HEK293 (cell line): ENCODE measurements around the gene MCRIP2.

Source experiments
- AEBP2 ChIP-seq: fragments of 450-650 bp; formaldehyde crosslinking; IDR thresholded peaks from 2 replicates; pipeline ENCODE4 v1.5.1; 2016; ENCODE audit warnings: missing biosample characterization, missing genetic modification characterization, borderline replicate concordance
- BCL11B ChIP-seq: fragments of 450-650 bp; formaldehyde crosslinking; IDR thresholded peaks from 2 replicates; pipeline ENCODE4 v1.5.1; 2016; ENCODE audit warnings: low read depth, missing biosample characterization, missing genetic modification characterization
- KLF17 ChIP-seq: fragments of 450-650 bp; formaldehyde crosslinking; IDR thresholded peaks from 2 replicates; pipeline ENCODE4 v1.5.1; 2016; ENCODE audit warnings: missing biosample characterization, missing genetic modification characterization
- REPIN1 ChIP-seq: fragments of 450-650 bp; formaldehyde crosslinking; IDR thresholded peaks from 2 replicates; pipeline ENCODE4 v1.5.1; 2017; ENCODE audit warnings: missing biosample characterization, missing genetic modification characterization, low read depth
- SCRT2 ChIP-seq: fragments of 450-650 bp; formaldehyde crosslinking; IDR thresholded peaks from 2 replicates; pipeline ENCODE4 v1.5.1; 2016; ENCODE audit warnings: missing biosample characterization, missing genetic modification characterization
- SETDB1 ChIP-seq: IDR thresholded peaks from one replicate; pipeline ENCODE4 v1.6.1; 2017; ENCODE audit warnings: mild to moderate bottlenecking, low read length, moderate library complexity, mixed read lengths; ENCODE audit not compliant: insufficient read length
- YY1 ChIP-seq: fragments of 450-650 bp; formaldehyde crosslinking; IDR thresholded peaks from 2 replicates; pipeline ENCODE4 v1.5.1; 2018; ENCODE audit warnings: missing biosample characterization, missing genetic modification characterization
- ZBTB26 ChIP-seq: fragments of 450-650 bp; formaldehyde crosslinking; optimal IDR thresholded peaks from 2 replicates; pipeline ENCODE3; 2016; ENCODE audit warnings: missing biosample characterization, mild to moderate bottlenecking, missing genetic modification characterization
- ZFP3 ChIP-seq: fragments of 450-650 bp; formaldehyde crosslinking; IDR thresholded peaks from 2 replicates; pipeline ENCODE4 v1.5.1; 2016; ENCODE audit warnings: low read depth, missing biosample characterization, missing genetic modification characterization
- ZNF214 ChIP-seq: fragments of 450-650 bp; formaldehyde crosslinking; IDR thresholded peaks from 2 replicates; pipeline ENCODE4 v1.5.1; 2017; ENCODE audit warnings: missing biosample characterization, mild to moderate bottlenecking, missing genetic modification characterization, borderline replicate concordance
- ZNF221 ChIP-seq: fragments of 450-650 bp; formaldehyde crosslinking; IDR thresholded peaks from 2 replicates; pipeline ENCODE4 v1.5.1; 2017; ENCODE audit warnings: missing biosample characterization, missing genetic modification characterization, borderline replicate concordance
- ZNF239 ChIP-seq: fragments of 450-650 bp; formaldehyde crosslinking; IDR thresholded peaks from 2 replicates; pipeline ENCODE4 v1.5.1; 2016; ENCODE audit warnings: missing biosample characterization, missing genetic modification characterization
- ZNF341 ChIP-seq: fragments of 450-650 bp; formaldehyde crosslinking; IDR thresholded peaks from 2 replicates; pipeline ENCODE4; 2016; ENCODE audit warnings: low read depth, missing biosample characterization, missing genetic modification characterization
- ZNF350 ChIP-seq: fragments of 450-650 bp; formaldehyde crosslinking; IDR thresholded peaks from 2 replicates; pipeline ENCODE4 v1.5.0; 2017; ENCODE audit warnings: missing biosample characterization, mild to moderate bottlenecking, missing genetic modification characterization
- ZNF366 ChIP-seq: fragments of 450-650 bp; formaldehyde crosslinking; conservative IDR thresholded peaks from 2 replicates; pipeline ENCODE4 v1.5.1; 2016; ENCODE audit warnings: missing biosample characterization, missing genetic modification characterization
- ZNF530 ChIP-seq: fragments of 450-650 bp; formaldehyde crosslinking; IDR thresholded peaks from 2 replicates; pipeline ENCODE4 v1.5.1; 2016; ENCODE audit warnings: low read depth, missing biosample characterization, missing genetic modification characterization
- ZNF544 ChIP-seq: fragments of 450-650 bp; formaldehyde crosslinking; IDR thresholded peaks from 2 replicates; pipeline ENCODE4 v1.5.0; 2017; ENCODE audit warnings: missing biosample characterization, missing genetic modification characterization
- ZNF555 ChIP-seq: fragments of 450-650 bp; formaldehyde crosslinking; conservative IDR thresholded peaks from 2 replicates; pipeline ENCODE4 v1.5.1; 2017; ENCODE audit warnings: missing biosample characterization, mild to moderate bottlenecking, missing genetic modification characterization, inconsistent platforms
- ZNF558 ChIP-seq: fragments of 450-650 bp; formaldehyde crosslinking; IDR thresholded peaks from 2 replicates; pipeline ENCODE4 v1.5.1; 2016; ENCODE audit warnings: missing biosample characterization, missing genetic modification characterization
- ZNF560 ChIP-seq: fragments of 450-650 bp; formaldehyde crosslinking; IDR thresholded peaks from 2 replicates; pipeline ENCODE4 v1.5.1; 2017; ENCODE audit warnings: missing biosample characterization, missing genetic modification characterization, borderline replicate concordance
- ZNF561 ChIP-seq: fragments of 450-650 bp; IDR thresholded peaks from 2 replicates; pipeline ENCODE4 v1.5.1; 2018; ENCODE audit warnings: missing biosample characterization, missing genetic modification characterization, borderline replicate concordance
- ZNF600 ChIP-seq: fragments of 450-650 bp; formaldehyde crosslinking; IDR thresholded peaks from 2 replicates; pipeline ENCODE4 v1.5.1; 2016; ENCODE audit warnings: missing biosample characterization, missing genetic modification characterization
- ZNF610 ChIP-seq: fragments of 450-650 bp; formaldehyde crosslinking; IDR thresholded peaks from 2 replicates; pipeline ENCODE4 v1.5.1; 2016; ENCODE audit warnings: missing biosample characterization, missing genetic modification characterization, borderline replicate concordance
- ZNF658 ChIP-seq: fragments of 450-650 bp; formaldehyde crosslinking; IDR thresholded peaks from 2 replicates; pipeline ENCODE4; 2016; ENCODE audit warnings: missing biosample characterization, missing genetic modification characterization
- ZNF670 ChIP-seq: fragments of 450-650 bp; formaldehyde crosslinking; IDR thresholded peaks from 2 replicates; pipeline ENCODE4 v1.5.1; 2016; ENCODE audit warnings: missing biosample characterization, missing genetic modification characterization, low read depth
- ZNF677 ChIP-seq: fragments of 450-650 bp; IDR thresholded peaks from 2 replicates; pipeline ENCODE4 v1.5.0; 2018; ENCODE audit warnings: missing biosample characterization, mild to moderate bottlenecking, missing genetic modification characterization, moderate library complexity
- ZNF707 ChIP-seq: fragments of 450-650 bp; formaldehyde crosslinking; IDR thresholded peaks from 2 replicates; pipeline ENCODE4 v1.5.1; 2016; ENCODE audit warnings: missing biosample characterization, missing genetic modification characterization
- ZNF837 ChIP-seq: fragments of 450-650 bp; formaldehyde crosslinking; IDR thresholded peaks from 2 replicates; pipeline ENCODE4 v1.5.1; 2016; ENCODE audit warnings: missing biosample characterization, missing genetic modification characterization
- ZSCAN16 ChIP-seq: fragments of 450-650 bp; formaldehyde crosslinking; IDR thresholded peaks from 2 replicates; pipeline ENCODE4 v1.5.1; 2016; ENCODE audit warnings: missing biosample characterization, missing genetic modification characterization
- TF ChIP-seq, protein P1 (sequence below): fragments of 450-650 bp; formaldehyde crosslinking; IDR thresholded peaks from 2 replicates; pipeline ENCODE4 v1.5.1; 2016; ENCODE audit warnings: missing biosample characterization, missing genetic modification characterization
- TF ChIP-seq, protein P2 (sequence below): fragments of 450-650 bp; formaldehyde crosslinking; IDR thresholded peaks from 2 replicates; pipeline ENCODE4 v1.5.1; 2017; ENCODE audit warnings: missing biosample characterization, missing genetic modification characterization
- TF ChIP-seq, protein P3 (sequence below): fragments of 450-650 bp; formaldehyde crosslinking; IDR thresholded peaks from 2 replicates; pipeline ENCODE4 v1.5.1; 2016; ENCODE audit warnings: missing biosample characterization, missing genetic modification characterization

The MCRIP2 gene

GRCh38 chr16:645852-646678 lies 4.4 kb downstream of the MCRIP2 start (continued):
- TF ChIP-seq ZBTB26 (tag by site-specific recombination) = no peak
- TF ChIP-seq REPIN1 (tag by site-specific recombination) = no peak
- no peak for TF ChIP-seq ZNF707 (tag by site-specific recombination)
- TF ChIP-seq ZNF560 (tag by site-specific recombination) = no peak
- TF ChIP-seq ZNF555 (tag by site-specific recombination) = no peak
- TF ChIP-seq BCL11B (tag by site-specific recombination) = no peak
- TF ChIP-seq, protein P1, sequence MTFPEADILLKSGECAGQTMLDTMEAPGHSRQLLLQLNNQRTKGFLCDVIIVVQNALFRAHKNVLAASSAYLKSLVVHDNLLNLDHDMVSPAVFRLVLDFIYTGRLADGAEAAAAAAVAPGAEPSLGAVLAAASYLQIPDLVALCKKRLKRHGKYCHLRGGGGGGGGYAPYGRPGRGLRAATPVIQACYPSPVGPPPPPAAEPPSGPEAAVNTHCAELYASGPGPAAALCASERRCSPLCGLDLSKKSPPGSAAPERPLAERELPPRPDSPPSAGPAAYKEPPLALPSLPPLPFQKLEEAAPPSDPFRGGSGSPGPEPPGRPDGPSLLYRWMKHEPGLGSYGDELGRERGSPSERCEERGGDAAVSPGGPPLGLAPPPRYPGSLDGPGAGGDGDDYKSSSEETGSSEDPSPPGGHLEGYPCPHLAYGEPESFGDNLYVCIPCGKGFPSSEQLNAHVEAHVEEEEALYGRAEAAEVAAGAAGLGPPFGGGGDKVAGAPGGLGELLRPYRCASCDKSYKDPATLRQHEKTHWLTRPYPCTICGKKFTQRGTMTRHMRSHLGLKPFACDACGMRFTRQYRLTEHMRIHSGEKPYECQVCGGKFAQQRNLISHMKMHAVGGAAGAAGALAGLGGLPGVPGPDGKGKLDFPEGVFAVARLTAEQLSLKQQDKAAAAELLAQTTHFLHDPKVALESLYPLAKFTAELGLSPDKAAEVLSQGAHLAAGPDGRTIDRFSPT (tag by site-specific recombination) = no peak
- TF ChIP-seq ZNF530 = no peak
- no peak for TF ChIP-seq SETDB1
- TF ChIP-seq ZNF558 (tag by site-specific recombination) = no peak
- TF ChIP-seq, protein P2, sequence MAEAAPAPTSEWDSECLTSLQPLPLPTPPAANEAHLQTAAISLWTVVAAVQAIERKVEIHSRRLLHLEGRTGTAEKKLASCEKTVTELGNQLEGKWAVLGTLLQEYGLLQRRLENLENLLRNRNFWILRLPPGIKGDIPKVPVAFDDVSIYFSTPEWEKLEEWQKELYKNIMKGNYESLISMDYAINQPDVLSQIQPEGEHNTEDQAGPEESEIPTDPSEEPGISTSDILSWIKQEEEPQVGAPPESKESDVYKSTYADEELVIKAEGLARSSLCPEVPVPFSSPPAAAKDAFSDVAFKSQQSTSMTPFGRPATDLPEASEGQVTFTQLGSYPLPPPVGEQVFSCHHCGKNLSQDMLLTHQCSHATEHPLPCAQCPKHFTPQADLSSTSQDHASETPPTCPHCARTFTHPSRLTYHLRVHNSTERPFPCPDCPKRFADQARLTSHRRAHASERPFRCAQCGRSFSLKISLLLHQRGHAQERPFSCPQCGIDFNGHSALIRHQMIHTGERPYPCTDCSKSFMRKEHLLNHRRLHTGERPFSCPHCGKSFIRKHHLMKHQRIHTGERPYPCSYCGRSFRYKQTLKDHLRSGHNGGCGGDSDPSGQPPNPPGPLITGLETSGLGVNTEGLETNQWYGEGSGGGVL (tag by site-specific recombination) = 0 out of 2 replicates have a peak, but pooled peaks have one; percentile 29
- no peak for TF ChIP-seq ZNF670
- TF ChIP-seq ZNF561 (tag by site-specific recombination) = no peak
- no peak for TF ChIP-seq ZNF544 (tag by site-specific recombination)
- TF ChIP-seq ZNF341 (tag by site-specific recombination) = no peak
- no peak for TF ChIP-seq SCRT2 (tag by site-specific recombination)
- no peak for TF ChIP-seq ZNF214 (tag by site-specific recombination)
- no peak for TF ChIP-seq ZNF658 (tag by site-specific recombination)
- TF ChIP-seq, protein P3, sequence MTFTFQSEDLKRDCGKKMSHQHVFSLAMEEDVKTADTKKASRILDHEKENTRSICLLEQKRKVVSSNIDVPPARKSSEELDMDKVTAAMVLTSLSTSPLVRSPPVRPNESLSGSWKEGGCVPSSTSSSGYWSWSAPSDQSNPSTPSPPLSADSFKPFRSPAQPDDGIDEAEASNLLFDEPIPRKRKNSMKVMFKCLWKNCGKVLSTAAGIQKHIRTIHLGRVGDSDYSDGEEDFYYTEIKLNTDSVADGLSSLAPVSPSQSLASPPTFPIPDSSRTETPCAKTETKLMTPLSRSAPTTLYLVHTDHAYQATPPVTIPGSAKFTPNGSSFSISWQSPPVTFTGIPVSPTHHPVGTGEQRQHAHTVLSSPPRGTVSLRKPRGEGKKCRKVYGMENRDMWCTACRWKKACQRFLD (tag by site-specific recombination) = no peak
- no peak for TF ChIP-seq ZNF600
- TF ChIP-seq ZNF677 (tag by site-specific recombination) = no peak
- TF ChIP-seq ZNF221 (tag by site-specific recombination) = no peak
- TF ChIP-seq YY1 (tag by site-specific recombination) = no peak
- no peak for TF ChIP-seq AEBP2
- no peak for TF ChIP-seq ZNF239 (tag by site-specific recombination)
- TF ChIP-seq ZNF350 (tag by site-specific recombination) = no peak
- TF ChIP-seq ZFP3 (tag by site-specific recombination) = no peak
- TF ChIP-seq ZNF366 (tag by site-specific recombination) = peak; percentile 47
- peak; percentile 49; the same call in 1 of the 2 replicates for TF ChIP-seq KLF17 (tag by site-specific recombination)
- TF ChIP-seq ZSCAN16 (tag by site-specific recombination) = no peak
- TF ChIP-seq ZNF610 (tag by site-specific recombination) = no peak
- TF ChIP-seq ZNF837 (tag by site-specific recombination) = no peak
